Measurements from ENCODE around the gene CTSW.

CTSW gene

DNA sequence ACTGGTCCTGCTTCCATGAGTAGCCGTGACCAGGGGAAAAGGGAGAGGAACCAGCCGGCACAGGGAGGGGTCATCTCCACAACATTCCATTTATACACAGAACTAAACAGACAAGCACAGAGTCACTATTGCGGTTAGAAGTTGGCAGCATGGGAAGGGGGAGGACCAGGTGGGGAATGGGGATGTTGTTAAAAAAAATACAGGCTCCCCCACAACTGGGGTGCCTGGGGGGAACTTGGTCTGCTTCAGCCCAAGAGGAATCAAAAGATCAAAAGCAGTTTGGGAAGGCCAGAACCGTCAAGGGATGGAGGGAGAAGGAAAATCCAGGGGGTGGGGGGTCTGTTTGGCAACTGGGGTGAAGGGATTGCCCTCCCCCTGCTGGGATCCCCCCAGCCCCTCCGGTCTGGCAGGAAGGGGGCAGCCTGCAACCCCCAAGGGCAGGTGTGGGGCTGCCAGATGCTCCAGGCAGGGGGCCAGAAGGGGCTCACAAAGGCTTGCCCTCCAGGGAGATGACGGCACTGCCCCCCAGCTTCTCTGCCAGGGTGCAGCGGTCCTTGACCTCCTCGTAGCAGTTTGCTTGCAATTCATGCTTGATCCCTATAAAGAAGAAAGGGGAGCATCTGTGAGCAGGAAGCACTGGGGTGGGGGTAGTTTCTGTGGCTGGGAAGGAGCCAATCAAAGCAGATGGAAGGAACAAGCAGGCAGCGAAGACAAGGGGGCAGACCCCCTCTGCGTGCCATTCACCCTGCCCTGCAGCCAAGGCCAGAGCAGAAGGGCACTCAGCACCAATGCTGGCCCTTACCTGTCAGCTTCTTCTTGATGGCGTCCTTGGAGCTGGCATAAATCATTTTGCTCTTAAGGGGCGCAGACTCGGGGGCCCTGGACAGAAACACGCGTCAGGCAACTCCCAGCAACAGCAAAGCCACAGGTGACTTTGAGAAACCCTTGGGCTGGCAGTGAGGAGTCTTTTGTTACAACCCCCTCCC is 24.5 kb upstream of the CTSW start:
- DNase-seq (ENCODE audit: low spot score) (no peak), FAIRE-seq (no peak)

DNA sequence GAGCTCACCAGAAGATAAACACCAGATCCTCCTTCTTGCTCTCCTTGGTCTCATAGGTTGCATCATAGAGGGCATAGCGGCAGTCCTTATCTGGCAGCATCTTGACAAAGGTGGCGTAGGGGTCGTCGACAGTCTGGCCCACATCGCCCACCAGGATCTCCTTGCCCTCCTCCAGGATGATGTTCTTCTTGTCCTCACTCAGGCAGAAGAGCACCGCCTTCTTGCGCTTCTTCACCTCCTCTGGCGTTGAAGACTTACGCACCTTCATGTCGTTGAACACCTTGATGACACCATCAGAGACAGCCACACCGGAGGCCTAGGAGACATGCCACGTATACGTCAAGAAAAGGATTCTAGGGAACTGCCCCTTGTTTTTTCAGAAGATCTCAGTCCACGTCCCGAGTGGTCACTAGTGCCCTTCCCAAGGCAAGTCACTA is 23.7 kb upstream of the CTSW start:
- no peak for FAIRE-seq
- no peak for DNase-seq (ENCODE audit: low spot score)

DNA sequence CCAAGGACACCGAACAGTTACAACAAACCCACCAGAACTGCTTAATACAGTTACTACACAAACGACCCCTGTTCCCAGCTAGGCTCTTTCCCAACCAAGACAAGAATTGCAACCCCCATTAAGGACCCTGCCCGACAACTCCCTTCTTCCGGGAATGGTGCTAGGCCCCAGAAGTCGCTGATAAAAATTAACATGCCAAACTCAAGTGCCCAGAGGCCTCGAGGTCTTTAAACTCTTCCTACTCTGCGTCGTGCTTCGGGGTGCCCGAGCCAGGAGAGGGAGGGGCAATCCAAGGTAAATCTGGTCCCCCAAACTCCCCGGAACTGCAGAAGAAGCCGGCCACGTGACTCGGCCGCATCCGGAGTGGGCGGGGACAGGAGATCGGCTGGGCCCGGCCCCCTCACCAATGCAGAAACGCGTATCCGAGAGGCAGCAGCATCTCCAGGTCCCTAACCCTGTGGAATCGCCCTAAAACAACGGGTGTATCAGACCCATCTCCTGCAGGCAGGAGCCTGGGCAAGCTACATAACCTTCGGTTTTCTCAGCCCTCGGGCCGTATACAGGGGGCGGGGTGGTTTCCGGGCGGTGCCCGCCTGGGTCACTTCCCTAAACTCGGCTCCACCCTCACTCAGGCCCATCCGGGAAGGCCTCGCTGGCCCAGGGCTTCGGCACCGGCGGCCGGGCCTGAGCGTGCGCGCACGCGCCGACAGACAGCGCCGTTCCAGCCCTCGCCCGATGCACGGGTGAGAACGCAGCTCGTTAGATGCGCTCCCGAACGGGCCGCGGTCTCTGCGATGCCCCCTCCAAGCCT is 22.7 kb upstream of the CTSW start:
- peak; percentile 65 for DNase-seq (ENCODE audit: low spot score)
- FAIRE-seq: no peak

DNA sequence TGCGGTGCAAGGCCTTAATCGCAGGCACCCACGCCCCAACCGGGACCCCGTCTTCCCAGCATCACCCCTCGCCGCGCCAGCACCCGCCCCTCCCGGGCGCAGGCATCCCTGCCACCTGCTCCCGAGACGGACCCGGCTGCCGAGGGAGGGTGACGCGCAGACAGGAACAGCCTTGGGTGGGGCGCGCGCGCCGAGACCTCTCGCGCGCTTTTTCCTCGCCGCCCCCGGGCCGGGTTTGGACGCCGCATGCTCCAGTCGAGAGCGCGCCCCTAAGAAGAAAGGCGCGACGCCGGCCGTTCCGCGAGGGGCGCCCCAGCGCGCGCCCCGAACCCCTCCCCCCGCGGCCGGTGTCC is 22.2 kb upstream of the CTSW start:
- DNase-seq (ENCODE audit: low spot score) (no peak), FAIRE-seq (no peak)

DNA sequence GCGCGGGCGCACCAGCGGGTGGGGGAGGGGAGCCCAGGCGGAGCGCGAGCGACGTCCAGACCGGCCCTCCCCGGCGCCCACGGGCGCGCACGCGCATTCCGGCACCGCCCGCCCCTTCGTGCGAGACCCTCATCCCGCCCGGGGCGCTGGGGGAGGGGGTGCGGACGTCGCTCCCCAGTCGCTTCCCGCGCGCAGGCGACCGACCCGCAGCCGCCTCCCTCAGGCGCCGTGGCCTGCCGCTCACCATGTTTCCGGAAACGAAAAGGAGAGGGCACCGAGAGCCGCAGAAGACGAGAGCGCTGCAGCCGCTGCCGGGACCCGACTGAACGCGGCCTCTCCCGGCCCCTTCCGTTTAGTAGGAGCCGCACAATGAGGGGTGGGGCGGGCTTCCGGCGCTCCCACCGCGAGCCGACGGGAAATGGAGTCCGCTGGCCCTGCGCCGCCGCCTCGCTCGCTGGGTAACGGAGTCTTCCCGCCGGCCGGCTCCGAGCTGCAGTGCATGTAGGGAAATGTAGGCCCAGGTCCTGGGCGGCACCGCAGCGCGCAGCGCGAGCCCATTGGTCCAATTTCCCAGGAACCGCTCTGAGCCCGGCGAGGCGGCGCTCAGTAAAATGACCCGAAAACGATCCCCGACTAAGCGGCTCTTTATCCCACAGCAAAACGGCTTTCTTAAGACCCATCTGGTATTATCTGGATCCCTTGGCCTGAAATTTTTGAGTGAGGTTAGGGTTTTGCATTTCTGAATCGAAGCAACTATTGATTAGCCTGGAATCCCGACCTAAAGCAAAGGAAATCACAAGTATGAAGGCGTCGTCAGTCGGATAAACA is 21.6 kb upstream of the CTSW start, which contains the start of gene CFL1:
CFL1 (minus strand) TSS at position 328 of the 828 bp plus-strand sequence; CDS start at position 247, 81 bp downstream.
- peak; percentile 94 for DNase-seq (ENCODE audit: low spot score)
- peak; percentile 55 for FAIRE-seq

DNA sequence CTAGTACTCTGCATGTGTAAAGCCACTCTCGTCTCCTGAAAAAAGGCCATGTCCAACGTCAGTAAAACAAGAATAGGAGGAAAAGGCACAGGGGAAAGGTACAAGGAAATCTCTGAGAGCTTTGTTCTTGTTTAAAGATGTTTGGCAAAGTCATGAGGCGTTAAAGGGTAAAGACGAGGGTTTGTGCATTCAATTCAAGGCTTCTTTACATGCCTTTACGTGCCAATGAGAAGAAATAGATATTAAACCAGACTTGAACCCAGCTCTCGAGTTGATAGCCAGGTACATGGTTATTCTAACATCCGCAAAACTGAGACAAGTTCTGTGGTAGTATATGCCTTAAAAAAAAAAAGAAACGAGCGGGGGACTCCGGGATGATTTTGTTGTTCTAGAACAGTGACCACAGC is 21.0 kb upstream of the CTSW start:
- FAIRE-seq (no peak), DNase-seq (ENCODE audit: low spot score) (no peak)

DNA sequence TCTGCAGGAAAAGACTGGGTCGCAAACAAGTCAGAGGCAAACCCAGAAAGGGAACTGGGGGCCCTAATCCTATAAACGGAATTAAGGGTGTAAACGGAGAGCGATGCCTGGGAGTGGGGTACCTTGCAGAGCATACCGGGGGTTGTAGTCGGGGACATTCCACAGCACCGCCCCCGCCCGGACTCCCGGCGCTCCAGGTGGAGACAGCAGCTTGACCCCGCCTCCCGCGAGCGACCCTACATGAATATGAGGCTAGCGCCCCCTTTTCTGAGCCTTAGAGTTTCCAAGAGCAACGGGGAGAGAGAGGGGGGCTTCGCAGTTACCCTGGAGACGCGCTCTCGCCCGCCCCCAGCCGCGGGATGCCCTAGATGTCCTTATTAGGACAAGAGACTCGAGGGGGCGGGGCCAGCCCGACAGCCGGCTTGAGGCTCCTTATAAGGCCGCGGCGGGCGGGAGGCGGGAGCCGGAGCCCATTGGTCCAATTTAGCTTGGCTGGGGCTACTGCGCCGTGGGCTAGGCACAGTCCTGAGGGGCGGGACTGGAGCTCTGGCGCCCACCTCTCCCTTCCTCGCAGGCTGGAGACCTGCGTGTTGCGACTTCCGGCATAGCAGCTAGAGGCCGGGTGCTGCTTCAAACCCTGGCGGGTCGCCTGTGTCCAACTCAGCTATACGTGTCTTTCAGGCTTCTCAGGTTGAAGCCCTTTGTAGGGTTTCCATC is 20.4 kb upstream of the CTSW start:
- DNase-seq (ENCODE audit: low spot score) (peak; percentile 94), FAIRE-seq (no peak)

DNA sequence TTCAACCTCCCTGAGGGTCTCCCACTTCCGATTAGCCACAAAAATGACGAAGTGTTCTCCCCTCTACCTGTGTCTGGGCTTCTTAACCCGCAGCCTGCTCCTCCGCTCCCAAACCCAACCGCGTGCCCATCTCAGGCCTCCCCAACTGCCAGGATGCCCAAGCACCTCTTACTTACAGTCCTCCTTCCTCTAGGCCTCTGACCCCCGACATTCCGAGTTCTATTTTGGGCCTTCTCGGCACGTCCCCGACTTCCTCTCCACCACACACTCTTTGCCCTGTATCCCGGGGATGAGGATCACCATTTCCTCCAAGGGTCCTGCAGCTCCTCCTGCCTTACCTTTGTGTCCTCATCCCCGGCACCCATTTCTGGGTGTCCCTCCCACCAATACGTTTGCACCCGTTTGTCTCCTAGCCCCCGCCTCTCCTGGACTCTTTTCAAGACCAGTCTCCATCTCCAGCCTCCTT is 19.8 kb upstream of the CTSW start:
- FAIRE-seq (no peak), DNase-seq (ENCODE audit: low spot score) (no peak)

DNA sequence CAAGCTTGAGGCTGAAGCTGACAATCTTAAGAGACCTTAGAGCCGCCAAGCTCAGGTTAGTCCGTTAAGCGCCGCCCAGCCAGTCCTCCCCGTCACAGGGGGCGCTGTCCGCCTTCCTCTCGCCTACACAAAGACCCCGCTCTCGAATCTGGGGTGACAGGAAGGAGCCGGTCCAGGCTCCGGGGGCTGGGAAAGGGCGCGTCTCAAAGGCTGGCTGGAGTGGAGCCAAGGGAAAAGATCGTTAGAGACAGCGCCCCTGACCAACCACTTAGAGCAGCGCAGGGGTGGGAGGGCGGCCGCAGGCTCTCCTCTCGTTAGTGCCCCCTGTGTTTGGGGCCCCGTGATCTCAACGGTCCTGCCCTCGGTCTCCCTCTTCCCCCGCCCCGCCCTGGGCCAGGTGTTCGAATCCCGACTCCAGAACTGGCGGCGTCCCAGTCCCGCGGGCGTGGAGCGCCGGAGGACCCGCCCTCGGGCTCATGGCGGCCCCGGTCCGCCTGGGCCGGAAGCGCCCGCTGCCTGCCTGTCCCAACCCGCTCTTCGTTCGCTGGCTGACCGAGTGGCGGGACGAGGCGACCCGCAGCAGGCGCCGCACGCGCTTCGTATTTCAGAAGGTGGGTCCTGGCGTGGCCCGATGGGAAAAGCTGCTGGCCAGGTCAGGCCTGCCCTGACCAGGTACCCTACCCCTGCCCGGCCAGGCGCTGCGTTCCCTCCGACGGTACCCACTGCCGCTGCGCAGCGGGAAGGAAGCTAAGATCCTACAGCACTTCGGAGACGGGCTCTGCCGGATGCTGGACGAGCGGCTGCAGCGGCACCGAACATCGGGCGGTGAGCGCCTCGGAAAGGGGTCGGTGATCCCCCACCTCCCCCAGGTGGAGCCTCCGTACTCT is 19.1 kb upstream of the CTSW start, which contains the start of gene MUS81:
MUS81 (plus strand) TSS at position 156 of the 887 bp plus-strand sequence; CDS start at position 477, 321 bp downstream.
- FAIRE-seq (no peak), DNase-seq (ENCODE audit: low spot score) (peak; percentile 91)

DNA sequence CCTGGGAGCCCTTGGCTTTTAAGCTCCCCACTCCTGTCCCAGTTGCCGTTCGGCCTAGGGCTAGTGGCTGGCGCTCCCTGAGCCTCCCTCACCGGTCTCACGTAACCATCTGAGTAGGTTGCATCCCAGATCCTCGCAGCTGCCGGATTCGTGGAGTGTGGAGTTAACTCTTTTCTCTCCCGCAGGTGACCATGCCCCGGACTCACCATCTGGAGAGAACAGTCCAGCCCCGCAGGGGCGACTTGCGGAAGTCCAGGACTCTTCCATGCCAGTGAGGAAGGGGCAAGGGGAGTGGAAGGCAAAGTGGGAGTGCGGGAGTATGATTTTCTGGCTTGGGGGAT is 18.5 kb upstream of the CTSW start:
- FAIRE-seq (no peak), DNase-seq (ENCODE audit: low spot score) (no peak)

DNA sequence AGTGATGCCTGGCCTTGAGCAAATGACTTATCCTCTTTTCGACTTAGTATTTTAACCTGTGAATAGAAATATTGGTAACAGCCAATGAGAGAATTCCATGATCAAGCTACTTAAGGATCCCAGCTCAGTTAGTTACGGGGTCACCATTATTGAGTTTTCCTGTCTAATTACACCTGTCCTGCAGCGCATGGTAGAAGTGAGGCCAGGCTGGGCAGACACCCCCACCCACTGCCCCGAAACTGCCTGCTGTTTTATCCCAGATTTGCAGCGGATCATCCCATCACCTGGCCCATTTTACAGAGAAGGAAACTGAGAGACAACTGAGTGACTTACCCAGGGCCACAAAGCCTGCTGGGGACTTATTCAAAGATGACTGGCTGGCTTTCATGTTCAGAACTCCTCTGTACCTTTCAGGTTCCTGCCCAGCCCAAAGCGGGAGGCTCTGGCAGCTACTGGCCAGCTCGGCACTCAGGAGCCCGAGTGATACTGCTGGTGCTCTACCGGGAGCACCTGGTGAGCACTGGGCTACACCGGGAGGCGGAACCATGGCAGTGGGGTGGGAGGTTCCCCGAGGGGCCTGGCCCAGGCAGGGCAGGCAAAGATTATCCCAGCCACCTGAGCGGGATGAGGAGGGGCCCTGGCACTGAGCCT is 18.0 kb upstream of the CTSW start:
- FAIRE-seq (no peak), DNase-seq (ENCODE audit: low spot score) (no peak)

DNA sequence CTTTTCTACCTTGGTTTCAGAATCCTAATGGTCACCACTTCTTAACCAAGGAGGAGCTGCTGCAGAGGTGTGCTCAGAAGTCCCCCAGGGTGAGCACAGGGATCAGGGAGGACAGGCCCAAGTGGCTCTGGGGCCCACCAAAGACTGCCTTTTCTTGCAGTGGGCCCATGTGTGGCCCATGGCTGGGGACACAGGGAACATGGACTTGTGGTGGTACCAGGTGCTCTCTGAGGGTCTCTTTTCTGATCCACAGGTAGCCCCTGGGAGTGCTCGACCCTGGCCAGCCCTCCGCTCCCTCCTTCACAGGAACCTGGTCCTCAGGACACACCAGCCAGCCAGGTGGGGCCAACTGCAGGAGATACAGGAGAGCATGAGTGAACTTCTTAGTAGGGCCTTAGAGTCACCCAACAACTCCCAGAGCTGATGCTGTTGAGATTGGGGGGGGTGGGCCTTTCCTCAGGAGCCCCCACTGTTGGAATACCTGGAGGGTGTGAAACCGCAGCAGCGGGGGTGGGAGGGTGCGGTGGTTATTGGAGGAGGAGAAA is 17.4 kb upstream of the CTSW start:
- no peak for FAIRE-seq
- no peak for DNase-seq (ENCODE audit: low spot score)

DNA sequence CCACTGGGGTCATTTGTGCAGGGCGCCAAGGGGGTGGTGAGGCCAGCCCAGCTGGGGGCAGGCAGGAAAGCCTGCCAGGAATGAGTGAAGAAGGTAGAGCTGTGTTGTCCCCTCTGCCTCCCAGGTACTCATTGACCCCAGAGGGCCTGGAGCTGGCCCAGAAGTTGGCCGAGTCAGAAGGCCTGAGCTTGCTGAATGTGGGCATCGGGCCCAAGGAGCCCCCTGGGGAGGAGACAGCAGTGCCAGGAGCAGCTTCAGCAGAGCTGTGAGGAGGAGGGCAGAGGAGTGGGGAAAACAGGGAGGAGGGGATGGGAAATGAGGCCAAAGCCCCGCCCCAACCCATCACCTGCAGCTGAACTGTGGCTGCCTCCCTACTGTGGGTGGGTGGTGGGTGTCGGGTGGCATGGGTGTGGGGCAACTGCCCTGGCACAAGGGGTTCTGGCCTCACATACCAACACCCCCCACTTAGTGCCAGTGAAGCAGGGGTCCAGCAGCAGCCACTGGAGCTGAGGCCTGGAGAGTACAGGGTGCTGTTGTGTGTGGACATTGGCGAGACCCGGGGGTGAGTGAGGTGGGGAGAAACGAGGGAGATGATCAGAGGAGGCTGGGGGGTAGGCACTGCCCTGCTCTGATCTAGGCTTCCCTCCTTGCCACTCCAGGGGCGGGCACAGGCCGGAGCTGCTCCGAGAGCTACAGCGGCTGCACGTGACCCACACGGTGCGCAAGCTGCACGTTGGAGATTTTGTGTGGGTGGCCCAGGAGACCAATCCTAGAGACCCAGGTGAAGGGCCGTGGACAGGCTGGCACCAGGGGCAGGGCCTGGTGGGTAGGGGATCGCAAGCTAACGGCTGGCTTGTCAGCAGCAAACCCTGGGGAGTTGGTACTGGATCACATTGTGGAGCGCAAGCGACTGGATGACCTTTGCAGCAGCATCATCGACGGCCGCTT is 16.4 kb upstream of the CTSW start:
- DNase-seq (ENCODE audit: low spot score) (no peak), FAIRE-seq (no peak)

DNA sequence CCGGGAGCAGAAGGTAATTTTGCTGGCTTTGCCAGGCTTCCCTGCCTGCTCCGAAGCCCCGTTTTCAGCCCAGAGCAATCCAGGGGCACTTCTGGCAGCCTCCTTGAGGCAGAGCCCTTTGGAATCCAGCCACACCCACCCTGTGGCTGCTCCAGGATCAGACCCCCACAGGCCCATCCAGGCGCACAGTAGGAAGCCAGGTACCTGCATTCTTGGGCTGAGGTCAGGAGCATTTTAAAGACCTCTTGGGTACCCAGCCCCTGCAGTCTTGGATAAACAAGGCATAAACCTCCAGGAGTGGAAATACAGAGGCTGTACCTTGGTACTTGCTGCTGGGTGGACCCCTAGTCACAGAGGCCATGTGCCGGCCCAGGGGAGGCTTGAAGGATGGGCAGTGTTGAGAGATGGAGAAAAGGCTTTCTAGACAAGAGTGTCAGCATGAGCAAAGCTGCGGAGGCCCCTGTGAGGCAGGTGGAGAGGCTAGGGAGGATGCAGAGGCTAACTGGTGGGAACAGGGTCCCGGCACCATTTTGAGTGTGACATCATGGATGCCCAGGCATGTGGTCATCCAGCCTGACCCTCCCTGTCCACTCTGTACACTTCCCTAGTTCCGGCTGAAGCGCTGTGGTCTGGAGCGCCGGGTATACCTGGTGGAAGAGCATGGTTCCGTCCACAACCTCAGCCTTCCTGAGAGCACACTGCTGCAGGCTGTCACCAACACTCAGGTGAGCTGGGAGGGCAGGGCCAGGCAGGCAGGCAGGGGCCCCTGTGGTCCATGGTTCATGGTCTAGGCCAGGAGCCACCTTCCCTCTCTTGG is 15.5 kb upstream of the CTSW start:
- no peak for DNase-seq (ENCODE audit: low spot score)
- FAIRE-seq: no peak

DNA sequence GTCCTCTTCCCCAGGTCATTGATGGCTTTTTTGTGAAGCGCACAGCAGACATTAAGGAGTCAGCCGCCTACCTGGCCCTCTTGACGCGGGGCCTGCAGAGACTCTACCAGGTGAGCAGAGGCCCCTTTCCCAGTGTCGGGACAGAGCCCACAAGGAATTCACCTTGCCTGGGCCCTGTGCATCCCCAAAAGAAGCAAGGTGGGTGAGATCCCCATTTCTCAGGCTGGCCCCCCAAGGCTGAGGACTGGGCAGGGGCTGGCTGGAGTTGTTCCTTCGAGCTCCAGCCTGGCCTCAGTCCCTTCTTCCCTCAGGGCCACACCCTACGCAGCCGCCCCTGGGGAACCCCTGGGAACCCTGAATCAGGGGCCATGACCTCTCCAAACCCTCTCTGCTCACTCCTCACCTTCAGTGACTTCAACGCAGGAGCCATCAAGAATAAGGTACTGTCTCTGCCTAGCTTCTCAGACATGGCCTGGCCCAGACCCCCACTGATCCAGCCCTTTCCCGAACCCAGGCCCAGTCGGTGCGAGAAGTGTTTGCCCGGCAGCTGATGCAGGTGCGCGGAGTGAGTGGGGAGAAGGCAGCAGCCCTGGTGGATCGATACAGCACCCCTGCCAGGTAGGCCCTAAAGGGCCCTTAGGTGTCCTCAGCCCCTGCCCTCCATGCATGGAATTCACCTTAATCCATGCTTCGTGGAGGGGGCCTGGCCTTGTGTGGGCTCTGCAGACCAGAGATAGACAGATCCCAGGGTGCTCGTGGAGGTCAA is 14.7 kb upstream of the CTSW start:
- DNase-seq (ENCODE audit: low spot score): no peak
- no peak for FAIRE-seq
